NOMO-1 treated with DMSO at 0.1 percent for 48 hours (cell line): ENCODE data around the gene GNAI1.
"Not testable (repeated sequence)": the region's sequence is repeated elsewhere in the genome, so short reads cannot be mapped to it uniquely, and the experiment has no call there.

Source experiments
- DNase-seq: peaks from one replicate; lab custom pipeline; 2025; ENCODE audit not compliant: unreplicated experiment; lab: John Stamatoyannopoulos, UW

The GNAI1 gene

DNA sequence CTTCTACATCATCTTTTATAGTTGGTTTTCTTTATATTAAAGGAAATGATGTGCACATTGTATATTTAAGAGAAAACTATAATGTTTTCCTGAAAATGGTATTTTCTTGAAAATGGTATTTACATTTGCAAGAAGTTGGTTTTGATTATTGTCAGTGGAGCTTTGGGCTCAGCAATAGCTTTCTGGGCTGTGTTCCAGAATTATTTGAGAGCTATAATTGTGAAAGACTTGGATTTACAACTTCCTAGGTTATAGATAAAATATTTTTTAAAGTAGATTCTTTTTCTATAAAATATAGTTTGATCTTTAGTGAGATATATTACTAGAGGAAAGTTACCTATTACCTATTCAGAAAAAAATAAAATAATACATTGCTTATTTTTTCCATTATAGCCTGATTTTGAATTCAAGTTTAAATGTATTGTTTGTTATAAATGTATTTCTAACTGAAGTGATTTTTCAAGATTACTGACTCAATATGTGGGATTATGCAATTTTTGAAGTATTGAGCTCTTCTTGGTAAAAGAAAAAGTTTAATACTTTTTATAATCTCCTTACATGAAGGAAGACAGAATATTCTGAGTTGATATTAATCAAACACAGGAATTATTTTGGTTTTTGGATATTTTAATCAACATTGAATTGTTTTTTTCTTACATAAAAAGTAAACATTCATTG is 20.2 kb downstream of the GNAI1 start:
- no peak for DNase-seq

DNA sequence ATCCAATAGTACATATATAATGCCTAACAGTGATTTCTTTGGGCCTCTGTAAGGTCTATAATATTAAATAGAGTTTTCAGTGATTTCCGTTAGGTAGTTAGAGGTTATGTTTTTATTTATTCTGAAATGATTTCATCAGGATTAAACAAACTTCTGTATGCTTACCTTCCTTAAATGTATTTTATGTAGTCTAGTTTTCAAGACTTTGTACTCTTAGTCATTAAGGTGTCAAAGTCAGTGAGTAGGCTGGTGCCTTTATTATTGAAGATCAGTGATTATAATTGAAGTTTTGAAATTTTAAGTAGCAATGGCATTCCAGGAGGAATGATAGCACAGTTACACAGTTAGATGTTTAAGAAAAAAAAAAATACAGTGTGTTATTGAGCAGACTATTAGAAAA is 20.7 kb downstream of the GNAI1 start:
- no peak for DNase-seq

DNA sequence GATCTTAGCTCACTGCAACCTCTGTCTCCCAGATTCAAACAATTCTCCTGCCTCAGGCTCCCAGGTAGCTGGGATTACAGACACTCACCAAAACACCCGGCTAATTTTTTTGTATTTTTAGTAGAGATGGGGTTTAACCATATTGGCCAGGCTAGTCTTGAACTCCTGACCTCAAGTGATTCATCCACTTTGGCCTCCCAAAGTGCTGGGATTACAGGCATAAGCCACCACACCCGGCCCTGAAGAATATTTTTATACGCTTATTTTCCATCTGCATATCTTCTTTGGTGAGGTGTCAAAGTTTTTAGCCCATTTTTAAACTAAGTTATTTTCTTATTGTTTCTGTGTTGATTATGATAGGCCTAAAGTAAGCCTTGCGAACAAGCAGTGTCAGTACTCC is 23.1 kb downstream of the GNAI1 start:
- DNase-seq: not testable (repeated sequence)

DNA sequence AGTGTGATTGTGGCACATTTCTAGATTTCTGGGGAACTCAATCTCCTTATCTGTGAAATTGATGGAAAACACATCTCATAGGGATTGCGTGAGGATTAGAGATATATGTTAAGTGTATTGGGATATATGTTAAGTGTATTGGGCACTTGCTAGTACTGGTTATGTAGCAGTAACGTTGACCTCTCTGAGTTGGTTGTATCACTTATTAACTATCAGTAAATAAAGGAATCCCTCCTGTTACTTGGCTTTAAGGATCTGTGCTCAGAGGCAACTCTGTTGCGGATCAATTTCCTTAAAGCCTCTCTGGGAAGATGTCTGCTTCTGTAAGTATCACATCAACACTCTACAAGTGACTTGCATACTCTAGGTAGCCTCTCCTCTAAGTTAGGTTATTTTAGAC is 25.2 kb downstream of the GNAI1 start:
- no peak for DNase-seq

DNA sequence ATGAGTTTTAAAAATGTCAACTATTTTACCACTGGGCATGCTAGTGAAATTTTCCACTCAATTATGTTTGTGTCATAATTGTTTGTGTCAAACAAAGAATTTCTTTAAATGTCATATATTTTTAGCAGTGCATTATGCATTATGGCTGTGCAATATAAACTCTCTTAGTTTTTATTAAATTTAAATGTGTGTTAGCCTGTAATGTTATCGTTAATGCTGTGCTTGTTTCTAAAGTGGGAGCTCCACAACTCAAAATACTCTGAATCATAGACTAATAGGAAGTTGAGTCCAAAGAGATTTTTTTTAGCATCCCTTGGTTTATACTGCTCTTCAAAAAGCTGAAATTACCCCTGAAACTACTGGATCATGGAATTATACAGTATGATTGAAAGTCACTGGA is 26.8 kb downstream of the GNAI1 start:
- no peak for DNase-seq

DNA sequence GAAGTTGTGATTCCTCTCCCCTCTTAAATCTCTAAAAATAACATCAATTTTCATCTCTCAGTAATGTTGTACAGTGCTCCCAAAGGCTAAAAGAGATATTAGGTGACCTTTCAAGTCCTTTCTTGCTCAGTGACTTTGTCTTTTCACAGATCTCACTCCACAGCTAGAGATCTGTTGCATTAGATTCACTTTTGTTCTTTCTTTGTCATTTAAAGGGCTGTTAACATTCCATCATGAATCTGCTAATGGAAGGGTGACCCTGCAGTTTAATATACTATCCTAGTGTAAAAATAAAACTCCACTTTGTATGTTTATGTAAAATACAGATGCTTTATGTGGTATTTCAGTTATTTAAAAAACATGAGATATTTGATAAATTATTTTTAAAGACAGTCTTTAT is 30.5 kb downstream of the GNAI1 start:
- DNase-seq: no peak

DNA sequence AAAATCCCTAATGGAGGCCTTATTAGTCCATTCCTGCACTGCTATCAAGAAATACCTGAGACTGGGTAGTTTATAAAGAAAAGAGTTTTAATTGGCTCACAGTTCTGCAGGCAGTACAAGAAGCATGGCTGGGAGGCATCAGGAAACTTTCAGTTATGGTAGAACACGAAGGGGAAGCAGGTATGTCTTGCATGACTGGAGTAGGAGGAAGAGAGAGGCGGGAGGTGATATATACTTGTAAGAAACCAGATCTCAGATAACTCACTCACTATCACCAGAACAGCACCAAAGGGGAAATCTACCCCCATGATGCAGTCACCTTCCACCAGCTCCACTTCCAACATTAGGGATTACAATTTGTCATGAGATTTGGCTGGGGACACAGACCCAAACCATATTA is 35.8 kb downstream of the GNAI1 start:
- no peak for DNase-seq

DNA sequence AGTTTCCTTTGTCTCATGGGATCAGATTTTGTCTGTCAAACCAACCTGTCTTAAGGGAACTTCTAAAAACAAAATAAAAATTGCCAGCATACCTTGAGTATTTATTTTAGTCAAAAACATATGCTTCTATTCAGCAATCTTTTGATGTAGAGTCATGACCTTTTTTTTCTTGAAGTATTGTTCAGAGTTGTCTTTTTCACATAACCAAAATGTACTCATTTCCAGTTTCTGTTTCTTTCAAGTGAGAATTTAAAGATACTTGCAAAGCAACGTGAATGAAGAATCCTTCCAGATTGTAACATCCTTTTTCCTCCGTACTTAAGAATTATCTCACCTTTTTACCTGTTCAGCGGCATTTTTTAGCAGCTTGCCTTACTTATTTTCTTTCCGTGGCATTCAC is 37.8 kb downstream of the GNAI1 start:
- no peak for DNase-seq

DNA sequence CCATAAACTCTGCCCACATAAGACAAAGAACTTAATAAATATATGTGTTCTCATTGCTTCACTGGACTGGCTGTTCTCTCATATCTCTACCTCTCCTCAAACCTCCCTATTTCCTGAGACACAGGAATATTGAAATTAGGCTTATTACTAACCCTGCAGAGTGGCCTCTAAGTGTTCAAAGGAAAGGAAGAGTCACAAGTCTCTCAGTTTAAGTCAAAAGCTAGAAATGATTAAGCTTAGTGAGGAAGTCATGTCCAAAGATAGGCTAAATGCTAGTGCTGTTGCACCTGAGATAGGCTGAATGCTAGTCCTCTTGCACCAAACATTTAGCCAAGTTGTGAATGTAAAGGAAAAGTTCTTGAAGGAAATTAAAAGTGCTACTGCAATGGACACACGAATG is 41.1 kb downstream of the GNAI1 start:
- DNase-seq: no peak

DNA sequence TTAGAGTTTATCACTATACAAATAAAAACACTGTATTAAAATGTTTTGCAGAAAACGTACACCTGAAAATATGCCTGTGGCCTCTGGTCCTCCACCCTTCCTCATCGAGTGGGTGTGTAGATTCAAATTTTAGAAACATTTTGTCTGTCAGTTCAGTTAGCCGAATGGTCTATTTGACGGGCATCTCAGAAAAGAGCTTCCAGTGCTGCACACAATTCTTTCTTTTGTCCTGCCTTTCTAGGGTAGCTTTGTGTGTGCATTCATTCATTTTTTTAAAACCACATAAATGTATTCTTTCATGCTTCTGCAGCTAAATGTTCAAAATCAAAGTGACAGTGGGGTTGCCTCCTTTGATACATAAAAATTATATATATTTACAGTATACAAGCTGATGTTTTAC is 46.8 kb downstream of the GNAI1 start:
- no peak for DNase-seq

DNA sequence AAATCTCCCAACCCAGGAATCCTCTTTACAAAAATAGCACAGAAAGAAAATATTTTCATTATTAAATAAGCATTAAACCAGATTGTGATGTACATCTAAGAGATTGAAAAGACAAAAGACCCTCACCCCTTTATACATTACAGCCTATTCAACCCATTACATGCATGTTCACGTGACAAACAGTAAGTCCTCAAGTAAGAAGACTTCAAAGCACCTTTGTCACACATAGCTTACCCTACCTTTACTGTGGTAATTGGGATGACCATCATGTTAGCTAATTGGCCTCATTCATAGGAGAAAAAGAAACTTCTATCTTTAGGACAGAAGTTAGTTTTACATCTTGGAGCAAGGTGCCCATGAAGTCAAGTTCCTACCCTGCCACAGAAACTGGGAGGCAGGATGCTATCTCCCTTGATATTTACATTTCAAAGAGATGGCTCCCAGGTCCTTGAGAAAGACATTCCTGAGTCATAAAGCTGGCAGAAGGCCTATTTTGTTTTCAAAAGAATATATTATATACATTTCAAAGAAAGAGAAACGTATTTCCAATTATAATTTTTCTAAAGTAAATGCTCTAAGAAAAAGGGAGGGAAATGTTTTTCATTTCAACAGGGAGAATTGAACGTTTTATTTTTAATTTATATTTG is 48.1 kb downstream of the GNAI1 start:
- no peak for DNase-seq

DNA sequence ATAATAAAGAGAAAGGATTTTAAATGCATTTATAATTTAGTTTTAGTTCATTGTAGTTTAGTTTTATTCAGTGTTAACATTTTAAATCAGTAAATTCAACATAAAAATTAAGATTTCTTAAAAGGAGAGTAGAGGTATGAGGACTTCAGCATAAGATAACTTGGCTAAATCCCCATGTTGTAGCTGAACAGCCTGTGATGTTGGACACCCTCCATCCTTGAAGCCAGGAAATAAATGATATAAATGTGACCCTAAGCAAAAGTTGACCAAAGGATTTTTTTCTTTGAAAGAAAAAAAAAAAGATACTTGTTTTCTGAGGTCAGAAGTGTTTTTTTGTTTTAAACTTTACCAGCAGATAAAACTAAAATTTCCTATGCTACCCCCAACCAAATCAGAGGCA is 48.7 kb downstream of the GNAI1 start:
- DNase-seq: no peak

DNA sequence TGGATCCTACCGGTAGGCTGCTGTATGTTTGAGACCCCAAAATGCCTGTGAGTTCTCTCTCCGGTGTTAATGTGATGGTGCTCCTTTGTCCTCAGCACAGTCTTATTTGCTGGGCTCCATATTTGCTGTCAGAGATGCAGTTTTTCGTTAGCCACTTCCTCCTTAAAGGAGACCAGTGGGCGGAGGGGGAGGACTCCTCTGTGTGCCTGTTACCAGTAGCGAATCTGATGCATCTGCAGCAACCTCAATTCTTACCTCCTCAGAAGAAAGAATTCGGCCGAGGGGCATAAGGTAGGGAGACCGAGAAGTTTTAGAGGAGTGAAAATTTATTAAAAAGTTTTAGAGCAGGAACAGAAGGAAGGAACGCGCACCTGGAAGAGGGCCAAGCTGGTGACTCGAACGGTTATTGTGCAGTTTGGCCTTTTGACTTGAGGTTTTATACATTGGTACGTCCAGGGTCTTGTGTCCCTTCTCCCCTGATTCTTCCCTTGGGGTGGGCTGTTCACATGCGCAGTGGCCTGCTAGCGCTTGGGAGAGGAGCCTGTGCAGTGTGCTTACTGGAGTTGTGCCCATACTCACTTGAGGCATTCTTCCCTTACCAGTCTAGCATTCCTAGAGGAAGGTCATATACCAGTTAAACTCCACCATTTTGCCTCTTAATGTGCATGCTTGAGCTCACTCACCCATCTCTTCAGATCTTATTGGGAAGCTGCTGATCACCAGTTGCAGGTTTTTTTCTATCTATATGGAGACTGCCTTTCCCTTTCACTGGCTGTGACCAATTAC is 49.5 kb downstream of the GNAI1 start:
- DNase-seq: no peak

DNA sequence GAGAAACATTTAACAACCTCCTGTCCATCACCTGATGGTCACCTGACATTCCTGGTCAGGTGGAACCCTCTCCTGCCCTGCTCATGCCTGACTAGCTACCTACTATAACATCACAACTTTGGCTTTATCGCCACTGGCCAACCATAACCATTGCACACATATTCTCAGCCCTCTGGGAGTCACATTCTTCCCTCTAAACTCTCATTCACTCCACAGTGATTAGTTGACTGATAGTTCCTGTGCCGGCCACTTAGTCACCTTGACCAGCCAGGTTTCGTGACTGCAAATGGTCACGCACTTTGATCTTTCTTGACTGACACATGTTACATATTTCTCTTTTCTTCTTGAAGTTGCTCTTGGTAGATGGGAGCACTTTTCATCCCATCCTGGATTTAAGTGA is 50.1 kb downstream of the GNAI1 start:
- DNase-seq: no peak

DNA sequence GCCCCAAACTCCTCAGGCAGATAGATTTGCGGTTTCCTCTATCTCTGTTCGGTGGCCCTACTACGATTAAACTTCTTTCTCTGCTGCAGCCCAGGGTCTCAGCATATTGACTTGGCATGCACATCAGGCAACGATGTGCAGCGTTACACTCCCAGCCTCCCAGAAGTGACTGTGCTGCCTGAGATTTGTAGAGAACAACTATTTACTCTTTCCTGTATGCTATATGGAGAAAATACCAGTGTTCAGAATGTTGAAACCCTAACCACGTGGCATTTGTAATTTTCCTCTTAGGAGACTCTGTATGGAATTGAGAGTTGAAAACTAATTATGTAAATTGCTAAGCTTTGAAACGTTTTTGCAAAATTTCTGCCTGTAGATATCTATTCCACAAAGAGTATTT is 50.9 kb downstream of the GNAI1 start:
- no peak for DNase-seq

DNA sequence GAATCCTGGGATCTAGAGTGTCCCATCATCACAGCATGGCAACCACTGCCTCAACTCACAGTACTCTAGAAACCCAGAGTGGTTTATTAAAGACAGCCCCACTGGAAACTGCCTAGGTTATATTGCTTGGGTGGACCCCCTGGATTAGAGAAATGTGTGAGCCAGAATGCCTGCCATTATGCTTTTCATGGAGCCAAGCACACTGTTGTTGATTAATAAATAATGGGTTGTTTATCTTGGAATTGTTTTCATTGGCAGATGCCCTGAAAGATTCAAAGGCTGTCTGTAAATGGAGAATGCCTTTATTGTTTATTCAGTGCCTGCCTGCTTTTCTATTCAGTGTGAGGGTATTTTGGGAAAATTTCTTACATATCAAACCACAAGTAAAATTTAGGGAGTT is 52.1 kb downstream of the GNAI1 start:
- DNase-seq: no peak

DNA sequence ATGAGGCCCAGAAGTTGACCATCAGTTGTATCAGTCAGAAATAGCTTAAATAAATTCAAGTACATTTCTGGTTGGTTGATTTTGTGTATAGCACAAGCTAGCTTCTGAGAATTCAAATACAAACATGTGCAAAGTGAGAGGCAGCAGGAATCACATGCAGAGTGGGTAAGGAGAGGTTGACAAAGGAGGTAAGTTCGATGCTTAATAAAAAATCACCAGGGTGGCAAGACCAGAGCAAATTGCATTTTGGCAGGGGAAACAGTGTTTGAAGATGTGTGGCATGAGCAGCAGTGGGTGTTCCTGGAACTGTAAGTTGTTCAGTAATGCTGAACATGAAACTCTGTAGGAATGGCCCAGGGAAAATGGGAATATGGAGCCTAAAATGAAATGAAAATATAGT is 52.6 kb downstream of the GNAI1 start:
- no peak for DNase-seq

DNA sequence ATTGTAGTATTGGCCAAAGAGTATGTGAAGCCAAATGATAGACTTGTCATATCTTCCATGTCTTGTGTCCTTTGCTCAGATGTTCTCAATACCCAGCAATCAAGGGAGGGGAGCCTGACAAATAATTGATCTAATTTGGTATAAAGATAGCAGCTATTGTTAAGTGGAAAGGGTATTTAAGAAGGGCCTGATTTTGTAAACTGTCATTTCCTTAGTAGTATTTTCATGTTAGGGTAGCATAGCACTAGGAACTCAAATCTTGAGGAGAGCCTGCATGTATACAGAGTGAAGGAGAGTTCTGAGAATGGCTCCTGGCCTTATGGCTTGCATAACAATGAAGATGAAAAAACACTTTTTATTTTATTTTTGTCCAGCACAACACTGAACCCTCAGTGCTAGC is 53.1 kb downstream of the GNAI1 start:
- no peak for DNase-seq

DNA sequence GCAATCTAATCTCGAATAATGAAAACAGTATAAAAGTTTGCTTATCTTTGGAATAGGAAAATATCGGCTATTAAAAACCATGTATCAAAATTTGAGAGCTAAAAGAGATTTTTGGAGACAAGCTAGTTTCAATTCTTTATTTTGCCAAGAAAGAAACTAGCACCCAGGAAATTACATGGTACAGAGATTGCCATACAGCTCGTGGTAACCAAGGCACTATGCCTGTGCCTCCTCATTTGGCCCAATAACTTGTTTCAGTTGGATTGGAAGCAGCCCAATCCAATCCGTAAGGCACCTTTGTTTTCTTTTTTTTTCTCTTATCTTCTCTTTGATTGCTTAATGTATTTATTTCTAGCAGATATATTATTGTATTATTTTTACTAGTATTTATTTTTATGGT is 55.0 kb downstream of the GNAI1 start:
- no peak for DNase-seq

DNA sequence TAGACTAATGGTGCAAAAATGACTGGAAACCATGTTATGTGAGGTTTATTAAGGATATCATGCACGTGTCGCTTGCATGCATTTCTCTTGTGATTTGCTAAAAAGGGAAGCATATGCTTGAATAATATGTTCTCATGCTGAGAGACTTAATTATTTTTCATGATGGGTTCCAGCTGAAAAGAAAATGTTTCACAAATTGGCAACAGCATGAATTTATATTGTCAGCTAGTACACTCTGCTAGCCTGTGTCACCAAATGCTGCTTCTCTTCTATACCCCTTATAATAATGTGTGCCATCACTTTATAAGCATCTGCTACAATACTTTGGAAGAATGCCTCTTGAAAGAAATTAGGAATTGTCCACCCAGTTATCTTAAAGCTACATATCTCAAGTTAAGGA is 63.0 kb downstream of the GNAI1 start:
- no peak for DNase-seq

DNA sequence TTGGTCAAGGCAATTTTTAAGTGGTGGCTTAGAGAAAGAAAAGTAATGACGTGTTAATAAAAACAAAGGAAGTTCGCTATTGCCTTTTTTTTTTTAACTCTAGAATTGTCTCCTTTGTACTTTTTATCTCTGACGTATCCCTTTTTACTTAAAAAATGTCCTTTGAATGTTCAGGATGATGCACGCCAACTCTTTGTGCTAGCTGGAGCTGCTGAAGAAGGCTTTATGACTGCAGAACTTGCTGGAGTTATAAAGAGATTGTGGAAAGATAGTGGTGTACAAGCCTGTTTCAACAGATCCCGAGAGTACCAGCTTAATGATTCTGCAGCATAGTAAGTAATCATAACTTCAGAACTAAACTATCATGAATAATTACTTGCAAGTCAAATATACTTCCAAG is 64.4 kb downstream of the GNAI1 start:
- no peak for DNase-seq

DNA sequence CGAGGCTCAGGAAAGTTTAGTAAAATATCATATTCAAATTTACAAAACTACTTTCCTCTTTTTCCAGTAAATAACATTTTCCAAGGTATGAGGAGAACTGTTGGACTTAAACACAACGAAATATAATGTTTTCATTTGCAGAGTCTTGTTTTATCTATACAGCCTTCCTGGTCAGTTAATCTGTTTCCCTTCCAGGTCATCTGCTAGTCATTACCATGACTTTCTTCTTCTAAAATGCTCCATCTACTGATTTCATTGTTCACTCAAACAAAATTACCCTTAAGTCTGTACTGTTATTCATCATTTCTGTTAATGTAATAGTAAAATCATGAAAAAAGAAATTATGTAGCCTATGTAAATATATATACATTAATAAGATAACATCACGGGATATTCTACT is 69.8 kb downstream of the GNAI1 start:
- no peak for DNase-seq
